A673 (cell line): ENCODE measurements around the gene CXXC1.

Experiments
- EZH2 ChIP-seq: fragments of 200-600 bp; sonication (generic); IDR thresholded peaks from 2 replicates; pipeline ENCODE4 v1.6.1; 2017; ENCODE audit warnings: borderline replicate concordance, low read depth, mild to moderate bottlenecking, mixed read lengths, antibody characterized with exemption, low read length; ENCODE audit not compliant: poor library complexity, severe bottlenecking
- TF ChIP-seq, protein P1 (sequence below): fragments of 300-800, 200-600 bp; sonication (generic); conservative IDR thresholded peaks from 2 replicates; pipeline ENCODE4 v1.5.1; 2017; ENCODE audit warnings: low read depth, mild to moderate bottlenecking, antibody characterized with exemption, low read length, moderate library complexity, mixed read lengths

- TF ChIP-seq, protein P1, sequence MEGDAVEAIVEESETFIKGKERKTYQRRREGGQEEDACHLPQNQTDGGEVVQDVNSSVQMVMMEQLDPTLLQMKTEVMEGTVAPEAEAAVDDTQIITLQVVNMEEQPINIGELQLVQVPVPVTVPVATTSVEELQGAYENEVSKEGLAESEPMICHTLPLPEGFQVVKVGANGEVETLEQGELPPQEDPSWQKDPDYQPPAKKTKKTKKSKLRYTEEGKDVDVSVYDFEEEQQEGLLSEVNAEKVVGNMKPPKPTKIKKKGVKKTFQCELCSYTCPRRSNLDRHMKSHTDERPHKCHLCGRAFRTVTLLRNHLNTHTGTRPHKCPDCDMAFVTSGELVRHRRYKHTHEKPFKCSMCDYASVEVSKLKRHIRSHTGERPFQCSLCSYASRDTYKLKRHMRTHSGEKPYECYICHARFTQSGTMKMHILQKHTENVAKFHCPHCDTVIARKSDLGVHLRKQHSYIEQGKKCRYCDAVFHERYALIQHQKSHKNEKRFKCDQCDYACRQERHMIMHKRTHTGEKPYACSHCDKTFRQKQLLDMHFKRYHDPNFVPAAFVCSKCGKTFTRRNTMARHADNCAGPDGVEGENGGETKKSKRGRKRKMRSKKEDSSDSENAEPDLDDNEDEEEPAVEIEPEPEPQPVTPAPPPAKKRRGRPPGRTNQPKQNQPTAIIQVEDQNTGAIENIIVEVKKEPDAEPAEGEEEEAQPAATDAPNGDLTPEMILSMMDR, result no peak
- no peak for TF ChIP-seq EZH2
These were observed 47.2 kb upstream of the CXXC1 start for GRCh38 chr18:50334546-50335152.
